Spleen (tissue), 7 donors: ENCODE results near the gene EMC8.

Source experiments
- POLR2A ChIP-seq, 3 donors: fragments of 450-650 bp; IDR thresholded peaks; one replicate each; pipeline ENCODE4 v1.5.1; 2017; ENCODE audit warnings: antibody characterized with exemption in 3 of 3, mild to moderate bottlenecking in 1 of 3
- POLR2AphosphoS5 ChIP-seq, 3 donors: sonication (generic); formaldehyde crosslinking; IDR thresholded peaks; one replicate each; pipeline ENCODE4 v1.5.1; 2017; ENCODE audit warnings: antibody characterized with exemption in 3 of 3
- TF ChIP-seq, protein P1 (sequence below), 11 experiments: fragments of 200-600 bp in 7 of 11; fragments of 450-650 bp in 4 of 11; sonication (generic) in 4 of 11; IDR thresholded peaks in 8 of 11; conservative IDR thresholded peaks in 3 of 11; 1 replicate in 7 of 11; 2 replicates in 4 of 11; pipeline versions ENCODE4 v1.4.0 to v1.8.0; 2016 to 2021; ENCODE audit warnings: antibody characterized with exemption in 11 of 11, inconsistent platforms in 4 of 11, mild to moderate bottlenecking in 1 of 11
- donor health status: DM: no; HTN: no; CAD: no; lungs with moderate emphysema.
- donor health status: DM: no; HTN: no; CAD: no.
- donor health status: DM: no; HTN: no; CAD: no.

DNA sequence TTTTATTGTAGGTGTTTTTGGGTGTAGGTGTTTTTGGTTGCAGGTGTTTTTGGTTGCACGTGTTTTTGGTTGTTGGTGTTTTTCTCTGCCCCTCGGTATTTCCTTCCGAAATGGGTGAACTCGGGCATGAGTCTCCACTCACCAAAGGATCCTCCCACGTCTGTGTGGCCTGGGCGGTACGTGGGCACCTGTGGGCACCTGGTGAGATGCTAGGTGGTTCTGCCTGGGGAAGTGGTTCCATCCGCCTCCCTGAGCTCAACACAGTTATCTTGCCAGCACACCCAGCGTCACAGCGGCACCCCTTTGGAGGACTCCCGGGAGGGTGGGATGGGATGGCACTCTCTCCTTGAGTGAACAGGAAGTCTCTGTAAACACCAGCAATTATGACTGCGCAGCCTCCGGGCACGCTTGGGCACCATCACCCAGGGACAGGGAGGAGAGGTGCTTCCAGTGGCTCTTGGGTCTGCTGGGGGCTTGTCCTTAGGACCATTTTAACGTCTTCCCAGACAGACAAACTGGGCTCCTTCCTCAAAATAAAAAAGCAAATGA is 29.9 kb upstream of the EMC8 start:
- TF ChIP-seq POLR2A (IDR thresholded peaks at IDR 0.05) (no peak), POLR2AphosphoS5 (IDR thresholded peaks at IDR 0.05) (no peak)
- TF ChIP-seq, protein P1, sequence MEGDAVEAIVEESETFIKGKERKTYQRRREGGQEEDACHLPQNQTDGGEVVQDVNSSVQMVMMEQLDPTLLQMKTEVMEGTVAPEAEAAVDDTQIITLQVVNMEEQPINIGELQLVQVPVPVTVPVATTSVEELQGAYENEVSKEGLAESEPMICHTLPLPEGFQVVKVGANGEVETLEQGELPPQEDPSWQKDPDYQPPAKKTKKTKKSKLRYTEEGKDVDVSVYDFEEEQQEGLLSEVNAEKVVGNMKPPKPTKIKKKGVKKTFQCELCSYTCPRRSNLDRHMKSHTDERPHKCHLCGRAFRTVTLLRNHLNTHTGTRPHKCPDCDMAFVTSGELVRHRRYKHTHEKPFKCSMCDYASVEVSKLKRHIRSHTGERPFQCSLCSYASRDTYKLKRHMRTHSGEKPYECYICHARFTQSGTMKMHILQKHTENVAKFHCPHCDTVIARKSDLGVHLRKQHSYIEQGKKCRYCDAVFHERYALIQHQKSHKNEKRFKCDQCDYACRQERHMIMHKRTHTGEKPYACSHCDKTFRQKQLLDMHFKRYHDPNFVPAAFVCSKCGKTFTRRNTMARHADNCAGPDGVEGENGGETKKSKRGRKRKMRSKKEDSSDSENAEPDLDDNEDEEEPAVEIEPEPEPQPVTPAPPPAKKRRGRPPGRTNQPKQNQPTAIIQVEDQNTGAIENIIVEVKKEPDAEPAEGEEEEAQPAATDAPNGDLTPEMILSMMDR (IDR thresholded peaks at IDR 0.05 in 8 of 11, conservative IDR thresholded peaks at IDR 0.05 in 3 of 11): no peak
